H9 (cell line): ENCODE data around the gene DHCR24. TPM values are rescaled to one million over a fixed set of nuclear protein-coding genes. Genes with fewer than 3 reads are reported as not detected.

Experiments
- DNase-seq: peaks from one replicate; pipeline ENCODE4 v3.0.0-alpha.2; 2017
- H2AFZ ChIP-seq: one replicate; pipeline ENCODE4 v1.6.1; 2013; ENCODE audit warnings: mild to moderate bottlenecking, low read length, control low read depth, moderate library complexity
- H2AK5ac ChIP-seq: 2 replicates; pipeline ENCODE4 v1.6.1; 2013; ENCODE audit warnings: low read length, control low read depth, mixed read lengths; ENCODE audit not compliant: insufficient read length
- H2BK120ac ChIP-seq: one replicate; pipeline ENCODE4 v1.6.1; 2013; ENCODE audit warnings: low read depth, mild to moderate bottlenecking, low read length, control low read depth, inconsistent platforms; ENCODE audit not compliant: poor library complexity, severe bottlenecking
- H2BK12ac ChIP-seq: 2 replicates; pipeline ENCODE4 v1.6.1; 2013; ENCODE audit warnings: low read length, control low read depth, mixed read lengths, low read depth; ENCODE audit not compliant: insufficient read length
- H2BK15ac ChIP-seq: 2 replicates; pipeline ENCODE4 v1.6.1; 2013; ENCODE audit warnings: low read depth, low read length, control low read depth
- H2BK20ac ChIP-seq: one replicate; pipeline ENCODE4 v1.6.1; 2013; ENCODE audit warnings: low read depth, mild to moderate bottlenecking, low read length, control low read depth, inconsistent platforms; ENCODE audit not compliant: poor library complexity, severe bottlenecking
- H2BK5ac ChIP-seq: 2 replicates; pipeline ENCODE4 v1.6.1; 2013; ENCODE audit warnings: low read length, control low read depth, mixed read lengths; ENCODE audit not compliant: insufficient read length
- H3K14ac ChIP-seq: 2 replicates; pipeline ENCODE4 v1.6.1; 2013; ENCODE audit warnings: low read length, control low read depth; ENCODE audit not compliant: insufficient read depth
- H3K18ac ChIP-seq: 2 replicates; pipeline ENCODE4 v1.6.1; 2013; ENCODE audit warnings: low read depth, mild to moderate bottlenecking, mixed read lengths, low read length, control low read depth; ENCODE audit not compliant: insufficient read length
- H3K23ac ChIP-seq: 2 replicates; pipeline ENCODE4 v1.6.1; 2013; ENCODE audit warnings: low read length, control low read depth, mixed read lengths, low read depth; ENCODE audit not compliant: insufficient read length
- H3K23me2 ChIP-seq: 2 replicates; pipeline ENCODE4 v1.6.1; 2013; ENCODE audit warnings: low read depth, mild to moderate bottlenecking, mixed read lengths, low read length, control low read depth; ENCODE audit not compliant: insufficient read length, poor library complexity, severe bottlenecking
- H3K27ac ChIP-seq: 2 replicates; pipeline ENCODE4 v1.5.1; 2013; ENCODE audit warnings: low read length, control low read depth, mixed read lengths, low read depth; ENCODE audit not compliant: insufficient read length
- H3K27me3 ChIP-seq: 2 replicates; pipeline ENCODE4 v1.6.1; 2013; ENCODE audit warnings: low read length, control low read depth, inconsistent platforms; ENCODE audit not compliant: insufficient read depth
- H3K4ac ChIP-seq: 2 replicates; pipeline ENCODE4 v1.6.1; 2013; ENCODE audit warnings: low read depth, mild to moderate bottlenecking, control low read depth, inconsistent platforms, low read length, moderate library complexity
- H3K4me1 ChIP-seq: 2 replicates; pipeline ENCODE4 v1.6.1; 2013; ENCODE audit warnings: low read length, control low read depth, inconsistent platforms; ENCODE audit not compliant: insufficient read depth
- H3K4me2 ChIP-seq: 2 replicates; pipeline ENCODE4 v1.6.1; 2013; ENCODE audit warnings: low read length, control low read depth, mixed read lengths; ENCODE audit not compliant: insufficient read length, insufficient read depth
- H3K56ac ChIP-seq: 2 replicates; pipeline ENCODE4 v1.6.1; 2013; ENCODE audit warnings: low read depth, mild to moderate bottlenecking, mixed read lengths, low read length, control low read depth; ENCODE audit not compliant: insufficient read length
- H3K79me1 ChIP-seq: 2 replicates; pipeline ENCODE4 v1.6.1; 2013; ENCODE audit warnings: low read depth, mild to moderate bottlenecking, moderate library complexity, low read length, control low read depth, inconsistent platforms; ENCODE audit not compliant: insufficient read depth, poor library complexity, severe bottlenecking
- H3K79me2 ChIP-seq: 2 replicates; pipeline ENCODE4 v1.6.1; 2013; ENCODE audit warnings: low read length, control low read depth, inconsistent platforms; ENCODE audit not compliant: insufficient read depth
- H3K9ac ChIP-seq: 2 replicates; pipeline ENCODE4 v1.6.1; 2013; ENCODE audit warnings: low read length, control low read depth, mixed read lengths; ENCODE audit not compliant: insufficient read length; ENCODE audit errors: extremely low read depth
- H3K9me3 ChIP-seq: one replicate; pipeline ENCODE4 v1.6.1; 2013; ENCODE audit warnings: low read depth, low read length, inconsistent platforms; ENCODE audit not compliant: control insufficient read depth
- H3T11ph ChIP-seq: one replicate; pipeline ENCODE4 v1.6.1; 2013; ENCODE audit warnings: mild to moderate bottlenecking, low read length, control low read depth, inconsistent platforms
- H4K20me1 ChIP-seq: one replicate; pipeline ENCODE4 v1.6.1; 2013; ENCODE audit not compliant: control insufficient read depth, insufficient read length, insufficient read depth
- H4K5ac ChIP-seq: 2 replicates; pipeline ENCODE4 v1.6.1; 2013; ENCODE audit warnings: low read depth, mild to moderate bottlenecking, mixed read lengths, low read length, control low read depth; ENCODE audit not compliant: insufficient read length
- H4K8ac ChIP-seq: replicated peaks from 2 replicates; pipeline ENCODE4 v1.6.1; 2013; ENCODE audit warnings: low read length, control low read depth, mixed read lengths, low read depth; ENCODE audit not compliant: insufficient read length
- H4K91ac ChIP-seq: 2 replicates; pipeline ENCODE4 v1.6.1; 2013; ENCODE audit warnings: low read depth, mild to moderate bottlenecking, moderate library complexity, mixed read lengths, low read length, control low read depth; ENCODE audit not compliant: insufficient read length
- H3K27ac Mint-ChIP-seq, 3 experiments: 2 replicates in 2 of 3; 3 replicates in 1 of 3; pipeline ENCODE4 v1.8.0; 2020 to 2021; ENCODE audit warnings: mixed read lengths in 3 of 3, mild to moderate bottlenecking in 1 of 3, moderate library complexity in 1 of 3
- H3K27me3 Mint-ChIP-seq: 2 replicates; pipeline ENCODE4 v1.8.0; 2021; ENCODE audit warnings: low read depth, mild to moderate bottlenecking, moderate library complexity, mixed read lengths
- H3K36me3 Mint-ChIP-seq, 3 experiments: 2 replicates in 2 of 3; 3 replicates in 1 of 3; pipeline ENCODE4 v1.8.0; 2020 to 2021; ENCODE audit warnings: low read depth in 3 of 3, mixed read lengths in 3 of 3; ENCODE audit not compliant: insufficient read depth in 1 of 3
- H3K4me1 Mint-ChIP-seq, 2 experiments: 2 replicates each; pipeline ENCODE4 v1.8.0; 2020; ENCODE audit warnings: mixed read lengths in 2 of 2
- H3K4me3 Mint-ChIP-seq, 2 experiments: 2 replicates in 1 of 2; 3 replicates in 1 of 2; pipeline ENCODE4 v1.8.0; 2020 to 2021; ENCODE audit warnings: mild to moderate bottlenecking in 2 of 2, mixed read lengths in 2 of 2, moderate library complexity in 1 of 2
- H3K9me3 Mint-ChIP-seq, 2 experiments: 2 replicates in 1 of 2; 3 replicates in 1 of 2; pipeline ENCODE4 v1.8.0; 2020; ENCODE audit warnings: mild to moderate bottlenecking in 2 of 2, mixed read lengths in 2 of 2, moderate library complexity in 1 of 2
- WGBS: extraction: QIAGEN DNeasy Blood & Tissue Kit; methylation state at CpG from one replicate; pipeline ENCODE4 v1.1.7; 2013; ENCODE audit warnings: missing lambda C conversion rate, low lambda C conversion rate, mixed read lengths; ENCODE audit not compliant: insufficient read length; ENCODE audit errors: extremely low coverage; 5-methylcytosine and 5-hydroxymethylcytosine counted together
- total RNA-seq: library from RNA; stranded (reverse); gene quantifications from 2 replicates; pipeline ENCODE4 v1.2.1, GENCODE V29; 2021
- TF ChIP-seq, protein P1 (sequence below): fragments of 200-600 bp; sonication (generic); conservative IDR thresholded peaks from 3 replicates; pipeline ENCODE4 v1.8.0; 2021; ENCODE audit warnings: antibody characterized with exemption, mild to moderate bottlenecking

Gene DHCR24
- total RNA-seq, 1 experiment from 2014 or later, result 318 TPM

DNA sequence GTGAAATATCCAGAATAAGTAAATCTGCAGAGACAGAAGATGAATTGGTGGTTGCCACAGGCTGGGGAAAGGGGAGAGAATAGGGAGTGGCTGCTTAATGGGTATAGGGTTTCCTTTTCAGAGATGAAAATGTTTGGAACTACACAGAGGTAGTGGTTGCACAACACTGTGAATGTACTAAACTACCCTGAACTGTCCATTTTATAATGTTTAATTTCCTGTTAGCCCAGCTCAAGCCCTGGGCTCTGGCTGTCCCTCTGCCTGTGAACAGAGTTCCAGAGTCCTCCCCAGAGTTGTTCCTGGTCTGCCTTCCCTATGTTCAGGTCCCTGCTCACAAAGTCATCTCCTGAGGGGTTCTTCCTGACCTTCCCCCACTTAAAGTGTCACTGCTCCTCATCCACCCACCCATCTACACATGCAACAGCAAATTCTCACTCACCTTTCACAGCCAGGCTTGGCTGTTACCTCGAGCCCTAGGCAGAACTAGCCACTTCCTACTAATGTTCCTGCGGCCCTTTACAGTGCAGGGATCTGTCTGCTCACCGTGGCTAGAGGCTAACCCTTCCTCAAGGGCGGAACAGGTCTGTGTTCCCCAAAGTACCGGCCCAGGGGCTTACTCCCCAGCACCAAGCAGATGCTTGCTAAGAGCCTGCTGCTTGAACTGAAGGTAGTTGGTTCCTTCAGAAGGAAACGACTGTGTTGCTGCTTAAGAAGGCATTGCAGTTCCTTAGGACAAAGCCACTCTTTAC lies 22.4 kb downstream of the DHCR24 start:
- Histone ChIP-seq H2BK120ac (no peak overlapping the region), H3K9ac (no peak overlapping the region), H2BK12ac (no peak overlapping the region), H3K14ac (no peak overlapping the region), H3K4ac (no peak overlapping the region), H3K23me2 (no peaks in the 10 kb centered on the region), H2BK20ac (no peak overlapping the region), H3K4me2 (no peak overlapping the region), H3K27ac (no peak overlapping the region), H3K56ac (no peak overlapping the region), H3K79me2 (peaks cover 2% of the 10 kb centered on the region; the same call in 1 of the 2 replicates), H2AK5ac (no peak overlapping the region), H3K18ac (no peak overlapping the region), H4K5ac (no peak overlapping the region), H3K9me3 (no peaks in the 10 kb centered on the region), H3K79me1 (peaks cover 5% of the 10 kb centered on the region), H3K23ac (no peak overlapping the region), H4K8ac (no peak overlapping the region), H3K4me1 (no peaks in the 10 kb centered on the region), H3K27me3 (no peaks in the 10 kb centered on the region), H2BK15ac (no peak overlapping the region), H4K20me1 (no peaks in the 10 kb centered on the region), H4K91ac (no peak overlapping the region), H2BK5ac (no peak overlapping the region), H2AFZ (no peak overlapping the region), H3T11ph (no peak overlapping the region)
- WGBS, result no CpG with 5 or more reads among the region's 6 CpGs
- Mint-ChIP-seq H3K4me1 (no peaks in the 10 kb centered on the region), H3K9me3 (no peaks in the 10 kb centered on the region), H3K4me3 (no peak overlapping the region), H3K36me3 (peaks cover 53 to 96% (median 95%) of the 10 kb centered on the region in 3 experiments), H3K27ac (no peak overlapping the region; a peak in 1 of 7 replicates), H3K27me3 (no peaks in the 10 kb centered on the region; the same call in 1 of the 2 replicates)
- no peak for DNase-seq
- TF ChIP-seq, protein P1, sequence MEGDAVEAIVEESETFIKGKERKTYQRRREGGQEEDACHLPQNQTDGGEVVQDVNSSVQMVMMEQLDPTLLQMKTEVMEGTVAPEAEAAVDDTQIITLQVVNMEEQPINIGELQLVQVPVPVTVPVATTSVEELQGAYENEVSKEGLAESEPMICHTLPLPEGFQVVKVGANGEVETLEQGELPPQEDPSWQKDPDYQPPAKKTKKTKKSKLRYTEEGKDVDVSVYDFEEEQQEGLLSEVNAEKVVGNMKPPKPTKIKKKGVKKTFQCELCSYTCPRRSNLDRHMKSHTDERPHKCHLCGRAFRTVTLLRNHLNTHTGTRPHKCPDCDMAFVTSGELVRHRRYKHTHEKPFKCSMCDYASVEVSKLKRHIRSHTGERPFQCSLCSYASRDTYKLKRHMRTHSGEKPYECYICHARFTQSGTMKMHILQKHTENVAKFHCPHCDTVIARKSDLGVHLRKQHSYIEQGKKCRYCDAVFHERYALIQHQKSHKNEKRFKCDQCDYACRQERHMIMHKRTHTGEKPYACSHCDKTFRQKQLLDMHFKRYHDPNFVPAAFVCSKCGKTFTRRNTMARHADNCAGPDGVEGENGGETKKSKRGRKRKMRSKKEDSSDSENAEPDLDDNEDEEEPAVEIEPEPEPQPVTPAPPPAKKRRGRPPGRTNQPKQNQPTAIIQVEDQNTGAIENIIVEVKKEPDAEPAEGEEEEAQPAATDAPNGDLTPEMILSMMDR, result no peak
